ENCODE results near the gene BCL2L13.
A peak's percentile ranks its signal among the peaks of the same experiment; 100 is the strongest.

Gene BCL2L13

DNA sequence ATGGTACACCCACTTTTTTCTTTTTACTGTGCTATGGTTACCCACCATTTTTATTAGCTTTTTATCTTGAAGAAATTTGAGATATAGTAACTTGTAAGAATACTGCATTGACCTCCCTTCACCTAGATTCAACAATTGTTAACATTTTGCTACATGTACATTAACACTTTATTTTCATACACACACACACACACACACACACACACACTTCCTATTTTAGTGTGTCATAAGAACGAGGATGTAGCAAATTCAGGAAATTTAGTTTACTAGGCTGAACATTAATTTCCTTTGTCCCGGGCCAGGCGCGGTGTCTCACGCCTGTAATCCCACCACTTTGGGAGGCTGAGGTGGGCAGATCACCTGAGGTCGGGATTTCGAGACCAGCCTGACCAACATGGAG lies 8.9 kb upstream of the BCL2L13 start:
- H3K36me3 ChIP-seq (replicated peaks; ENCODE audit: insufficient read depth, low read length): no peaks in the 10 kb centered on the region
- H3K4me3 ChIP-seq (ENCODE audit: low read length): peak overlapping the region; percentile 98; the same call in 1 of the 2 replicates
- H2AFZ ChIP-seq (ENCODE audit: low read length): peak overlapping the region; percentile 53; the same call in 1 of the 2 replicates
- H3K9me3 ChIP-seq (replicated peaks; ENCODE audit: insufficient read depth, low read length): no peaks in the 10 kb centered on the region
- H3K27me3 ChIP-seq (replicated peaks; ENCODE audit: insufficient read depth, low read length): no peaks in the 10 kb centered on the region
- no peaks in the 10 kb centered on the region for H3K9me2 ChIP-seq (replicated peaks; ENCODE audit: insufficient read depth, low read length)
- peak overlapping the region; percentile 90 for H3K4me2 ChIP-seq (ENCODE audit: low read depth, low read length)
- H3K27ac ChIP-seq (ENCODE audit: low read length): no peak overlapping the region
- no peaks in the 10 kb centered on the region for H3K4me1 ChIP-seq (ENCODE audit: low read length)
- no peaks in the 10 kb centered on the region for H4K20me1 ChIP-seq (ENCODE audit: insufficient read depth, low read length)
- peaks cover 5% of the 10 kb centered on the region; the same call in 1 of the 2 replicates for H3F3A ChIP-seq (ENCODE audit: insufficient read depth, low read length)
- peak overlapping the region; percentile 94; the same call in 1 of the 2 replicates for H3K9ac ChIP-seq (ENCODE audit: low read length)
- TF ChIP-seq EZH2 (optimal IDR thresholded peaks at IDR 0.05; ENCODE audit: low read depth, low read length) (no peak), EZH2phosphoT487 (IDR thresholded peaks at IDR 0.05; ENCODE audit: low read length) (no peak)
- TF ChIP-seq, protein P1, sequence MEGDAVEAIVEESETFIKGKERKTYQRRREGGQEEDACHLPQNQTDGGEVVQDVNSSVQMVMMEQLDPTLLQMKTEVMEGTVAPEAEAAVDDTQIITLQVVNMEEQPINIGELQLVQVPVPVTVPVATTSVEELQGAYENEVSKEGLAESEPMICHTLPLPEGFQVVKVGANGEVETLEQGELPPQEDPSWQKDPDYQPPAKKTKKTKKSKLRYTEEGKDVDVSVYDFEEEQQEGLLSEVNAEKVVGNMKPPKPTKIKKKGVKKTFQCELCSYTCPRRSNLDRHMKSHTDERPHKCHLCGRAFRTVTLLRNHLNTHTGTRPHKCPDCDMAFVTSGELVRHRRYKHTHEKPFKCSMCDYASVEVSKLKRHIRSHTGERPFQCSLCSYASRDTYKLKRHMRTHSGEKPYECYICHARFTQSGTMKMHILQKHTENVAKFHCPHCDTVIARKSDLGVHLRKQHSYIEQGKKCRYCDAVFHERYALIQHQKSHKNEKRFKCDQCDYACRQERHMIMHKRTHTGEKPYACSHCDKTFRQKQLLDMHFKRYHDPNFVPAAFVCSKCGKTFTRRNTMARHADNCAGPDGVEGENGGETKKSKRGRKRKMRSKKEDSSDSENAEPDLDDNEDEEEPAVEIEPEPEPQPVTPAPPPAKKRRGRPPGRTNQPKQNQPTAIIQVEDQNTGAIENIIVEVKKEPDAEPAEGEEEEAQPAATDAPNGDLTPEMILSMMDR (IDR thresholded peaks at IDR 0.05; ENCODE audit: low read length): no peak
- peaks cover 45% of the 10 kb centered on the region for H3K79me2 ChIP-seq (ENCODE audit: low read length)
- DNase-seq: no peak

DNA sequence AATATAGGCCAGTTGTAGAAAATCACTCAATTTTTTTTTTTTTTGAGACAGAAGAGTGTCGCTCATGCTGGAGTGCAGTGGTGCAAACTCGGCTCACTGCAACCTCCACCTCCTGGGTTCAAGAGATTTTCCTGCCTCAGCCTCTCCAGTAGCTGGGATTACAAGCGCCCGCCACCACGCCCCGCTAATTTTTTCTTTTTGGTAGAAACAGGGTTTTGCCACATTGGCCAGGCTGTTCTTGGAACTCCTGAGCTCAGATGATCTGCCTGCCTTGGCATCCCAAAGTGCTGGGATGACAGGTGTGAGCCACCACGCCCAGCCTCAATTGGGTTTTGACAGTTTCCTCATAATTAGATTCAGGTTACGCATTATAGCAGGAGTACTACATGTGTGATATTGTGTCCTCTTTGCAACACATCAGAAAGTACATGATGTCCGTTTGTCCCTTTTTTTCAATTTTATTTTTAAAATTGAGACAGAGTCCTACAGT lies 7.4 kb upstream of the BCL2L13 start:
- TF ChIP-seq, protein P1 (IDR thresholded peaks at IDR 0.05; ENCODE audit: low read length): no peak
- no peak for TF ChIP-seq EZH2phosphoT487 (IDR thresholded peaks at IDR 0.05; ENCODE audit: low read length)
- no peak for TF ChIP-seq EZH2 (optimal IDR thresholded peaks at IDR 0.05; ENCODE audit: low read depth, low read length)

DNA sequence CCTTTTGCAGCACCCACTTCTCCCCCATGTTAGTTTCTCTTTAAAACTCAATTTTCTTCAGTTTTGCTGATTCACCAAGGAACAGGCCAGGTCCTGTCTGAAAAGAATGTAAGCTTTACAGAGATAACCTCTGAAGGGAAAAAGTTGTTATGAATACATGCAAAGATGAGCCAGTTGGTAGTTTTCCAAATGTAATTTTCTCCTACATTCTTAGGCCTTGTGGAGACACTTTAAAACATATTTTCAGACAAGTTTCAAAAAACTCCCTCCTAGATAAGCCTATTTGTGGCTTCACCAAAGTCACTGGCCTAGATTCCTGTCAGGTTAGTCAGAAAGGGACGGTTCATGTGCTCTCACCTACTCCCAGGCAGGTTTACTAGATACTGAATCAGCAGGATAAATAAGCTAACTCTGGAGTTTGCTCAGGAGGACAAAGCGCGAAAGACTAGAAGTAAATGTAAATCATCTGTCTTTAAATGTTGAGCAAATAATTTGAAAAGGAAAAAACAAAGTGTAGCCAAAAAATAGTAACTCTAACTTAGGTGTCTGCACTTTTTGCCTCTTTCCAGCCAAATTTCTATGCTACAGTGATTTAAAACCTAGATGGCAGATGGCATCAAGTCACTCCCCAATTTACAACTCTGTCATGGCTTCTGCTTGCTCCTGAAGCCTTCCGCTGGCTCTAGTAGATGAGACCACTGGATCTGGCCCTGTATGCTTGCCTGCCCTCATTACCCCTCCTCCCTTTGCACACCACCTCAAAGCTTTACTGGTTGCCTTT lies 5.2 kb upstream of the BCL2L13 start:
- H2AFZ ChIP-seq (ENCODE audit: low read length): no peak overlapping the region

More for the DNA sequence above, 7.4 kb upstream of the BCL2L13 start:
- DNase-seq: no peak
- Histone ChIP-seq H3K9me2 (replicated peaks; ENCODE audit: insufficient read depth, low read length) (no peaks in the 10 kb centered on the region), H3K27ac (ENCODE audit: low read length) (no peak overlapping the region), H3K4me3 (ENCODE audit: low read length) (no peak overlapping the region), H4K20me1 (ENCODE audit: insufficient read depth, low read length) (no peaks in the 10 kb centered on the region), H3F3A (ENCODE audit: insufficient read depth, low read length) (peaks cover 5% of the 10 kb centered on the region; the same call in 1 of the 2 replicates), H3K79me2 (ENCODE audit: low read length) (peaks cover 31% of the 10 kb centered on the region), H3K36me3 (replicated peaks; ENCODE audit: insufficient read depth, low read length) (no peaks in the 10 kb centered on the region), H3K4me2 (ENCODE audit: low read depth, low read length) (no peak overlapping the region), H3K9ac (ENCODE audit: low read length) (no peak overlapping the region), H3K9me3 (replicated peaks; ENCODE audit: insufficient read depth, low read length) (no peaks in the 10 kb centered on the region), H3K4me1 (ENCODE audit: low read length) (no peaks in the 10 kb centered on the region), H2AFZ (ENCODE audit: low read length) (no peak overlapping the region), H3K27me3 (replicated peaks; ENCODE audit: insufficient read depth, low read length) (no peaks in the 10 kb centered on the region)

More for the DNA sequence above, 5.2 kb upstream of the BCL2L13 start:
- H3K9ac ChIP-seq (ENCODE audit: low read length): no peak overlapping the region
- no peak overlapping the region for H3K4me2 ChIP-seq (ENCODE audit: low read depth, low read length)
- peaks cover 4% of the 10 kb centered on the region; the same call in 1 of the 2 replicates for H3K4me1 ChIP-seq (ENCODE audit: low read length)
- H3K27ac ChIP-seq (ENCODE audit: low read length): no peak overlapping the region
- H3K9me2 ChIP-seq (replicated peaks; ENCODE audit: insufficient read depth, low read length): no peaks in the 10 kb centered on the region
- H3F3A ChIP-seq (ENCODE audit: insufficient read depth, low read length): peaks cover 15% of the 10 kb centered on the region
- H3K4me3 ChIP-seq (ENCODE audit: low read length): no peak overlapping the region
- H3K36me3 ChIP-seq (replicated peaks; ENCODE audit: insufficient read depth, low read length): no peaks in the 10 kb centered on the region
- H3K9me3 ChIP-seq (replicated peaks; ENCODE audit: insufficient read depth, low read length): no peaks in the 10 kb centered on the region
- TF ChIP-seq EZH2 (optimal IDR thresholded peaks at IDR 0.05; ENCODE audit: low read depth, low read length) (no peak), EZH2phosphoT487 (IDR thresholded peaks at IDR 0.05; ENCODE audit: low read length) (no peak)
- TF ChIP-seq, protein P1 (IDR thresholded peaks at IDR 0.05; ENCODE audit: low read length): no peak
- no peaks in the 10 kb centered on the region for H3K27me3 ChIP-seq (replicated peaks; ENCODE audit: insufficient read depth, low read length)
- no peaks in the 10 kb centered on the region for H4K20me1 ChIP-seq (ENCODE audit: insufficient read depth, low read length)
- no peak for DNase-seq
- H3K79me2 ChIP-seq (ENCODE audit: low read length): peaks cover 9% of the 10 kb centered on the region

All from MM.1S (cell line).